NCI-H1436 treated with DMSO at 0.1 percent for 48 hours (cell line): Measurements from ENCODE around the gene CFAP92.

Experiments
- DNase-seq: peaks from one replicate; lab custom pipeline; 2025; lab: John Stamatoyannopoulos, UW

Gene CFAP92

GRCh38 chr3:128988286-128988685 lies 5.6 kb downstream of the CFAP92 start:
- DNase-seq: no peak

- DNase-seq: no peak
Measured at GRCh38 chr3:128987302-128988100, 6.4 kb downstream of the CFAP92 start.

DNA sequence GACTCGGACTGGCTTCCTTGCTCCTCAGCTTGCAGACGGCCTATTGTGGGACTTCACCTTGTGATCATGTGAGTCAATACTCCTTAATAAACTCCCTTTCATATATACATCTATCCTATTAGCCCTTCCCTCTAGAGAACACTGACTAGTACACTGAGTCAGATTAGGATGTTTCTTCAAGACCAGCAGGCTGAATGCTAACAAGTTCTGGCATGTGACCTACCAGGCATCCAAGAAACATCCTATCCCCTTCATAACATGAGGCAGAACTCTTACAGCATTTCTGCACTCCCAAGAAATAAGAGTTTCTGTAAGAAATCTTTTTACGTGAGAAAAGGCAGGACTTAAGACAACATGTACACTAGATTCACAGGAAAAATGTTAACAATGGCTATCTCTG lies 9.3 kb downstream of the CFAP92 start:
- no peak for DNase-seq

DNA sequence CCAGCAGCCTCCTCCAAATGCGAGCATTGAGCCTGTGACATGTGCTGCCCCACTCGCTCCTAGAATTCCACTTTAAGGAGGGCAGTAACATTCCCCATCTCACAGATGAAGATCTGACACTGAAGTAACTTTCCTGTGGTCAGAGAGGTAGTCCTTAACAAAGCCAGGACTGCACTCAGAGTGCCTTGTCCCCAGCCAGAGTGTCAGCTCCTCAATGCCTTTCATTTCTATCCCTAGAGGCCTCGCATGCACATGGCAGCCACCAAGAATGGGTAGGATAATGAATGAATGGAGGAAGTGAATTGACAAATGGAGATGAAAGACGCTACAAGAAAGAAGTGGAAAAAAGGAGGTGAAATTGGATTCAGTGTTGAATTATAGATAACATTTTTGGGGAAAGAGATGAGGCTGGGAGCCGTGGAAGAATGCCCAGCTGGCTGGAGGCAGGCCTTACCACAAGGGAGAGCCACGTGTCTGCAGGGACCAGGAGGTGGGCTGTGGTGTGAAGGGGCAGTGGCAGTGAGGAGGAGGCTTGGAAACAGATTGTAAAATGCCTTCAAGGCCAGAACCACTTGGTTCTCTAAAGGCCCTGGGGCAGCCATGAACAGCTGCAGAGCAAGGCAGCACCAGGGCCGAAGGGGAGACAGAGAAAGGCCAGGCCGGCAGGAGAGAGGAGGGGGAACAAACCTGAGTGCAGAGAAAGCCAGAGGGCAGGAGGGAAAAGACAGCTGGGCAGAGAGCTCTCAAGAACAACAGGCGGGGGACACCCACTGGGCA lies 10.4 kb downstream of the CFAP92 start:
- DNase-seq: no peak

- DNase-seq: no peak
Measured at GRCh38 chr3:128975276-128975675, 18.6 kb downstream of the CFAP92 start.

- DNase-seq: no peak
Measured at GRCh38 chr3:128973988-128974564, 19.8 kb downstream of the CFAP92 start.

- no peak for DNase-seq
Measured at GRCh38 chr3:128971421-128972100, 22.3 kb downstream of the CFAP92 start.

- DNase-seq: no peak
Measured at GRCh38 chr3:128970740-128971047, 23.2 kb downstream of the CFAP92 start.

GRCh38 chr3:128969993-128970739 lies 23.7 kb downstream of the CFAP92 start:
- no peak for DNase-seq

GRCh38 chr3:128967748-128968355 lies 26.0 kb downstream of the CFAP92 start:
- DNase-seq: no peak

DNA sequence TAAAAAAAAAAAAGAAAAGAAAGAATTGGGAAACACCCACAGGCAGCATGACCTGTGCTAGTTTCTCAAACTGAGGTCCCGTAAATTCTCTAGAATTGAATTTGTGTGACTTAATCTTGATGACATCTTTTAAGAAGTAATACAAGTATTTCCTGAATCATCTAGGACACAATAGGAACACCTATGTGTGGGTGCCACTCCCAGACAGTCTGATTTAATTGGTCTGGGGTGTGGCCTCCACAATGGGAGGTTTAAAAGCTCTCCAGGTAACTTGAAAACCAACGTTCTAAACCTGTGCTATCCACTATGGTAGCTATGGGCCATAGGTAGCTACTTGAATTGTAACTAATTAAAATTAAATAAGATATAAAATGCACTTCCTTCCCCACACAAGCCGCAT lies 28.1 kb downstream of the CFAP92 start:
- DNase-seq: no peak

DNA sequence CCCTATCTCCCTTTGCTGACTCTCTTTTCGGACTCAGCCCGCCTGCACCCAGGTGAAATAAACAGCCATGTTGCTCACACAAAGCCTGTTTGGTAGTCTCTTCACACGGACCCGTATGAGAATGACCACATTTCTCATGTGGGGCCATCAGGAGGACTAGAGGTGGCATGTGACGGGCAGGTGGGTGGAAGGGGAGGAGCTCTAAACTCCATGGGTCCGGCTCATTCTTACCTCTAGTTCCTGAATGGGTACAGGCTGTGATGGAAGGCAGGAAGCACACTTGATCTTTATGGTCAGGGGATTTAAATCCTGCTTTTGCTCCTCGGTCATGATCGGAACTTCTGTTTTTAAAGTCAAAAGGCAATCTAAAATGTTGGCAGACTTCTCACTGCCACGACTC lies 28.6 kb downstream of the CFAP92 start:
- DNase-seq: no peak

- no peak for DNase-seq
Measured at GRCh38 chr3:128956440-128956839, 37.4 kb downstream of the CFAP92 start.

- no peak for DNase-seq
Measured at GRCh38 chr3:128950223-128950938, 43.5 kb downstream of the CFAP92 start.

GRCh38 chr3:128949158-128949557 lies 44.7 kb downstream of the CFAP92 start:
- no peak for DNase-seq

- DNase-seq: no peak
Measured at GRCh38 chr3:128946411-128946810, 47.5 kb downstream of the CFAP92 start.

DNA sequence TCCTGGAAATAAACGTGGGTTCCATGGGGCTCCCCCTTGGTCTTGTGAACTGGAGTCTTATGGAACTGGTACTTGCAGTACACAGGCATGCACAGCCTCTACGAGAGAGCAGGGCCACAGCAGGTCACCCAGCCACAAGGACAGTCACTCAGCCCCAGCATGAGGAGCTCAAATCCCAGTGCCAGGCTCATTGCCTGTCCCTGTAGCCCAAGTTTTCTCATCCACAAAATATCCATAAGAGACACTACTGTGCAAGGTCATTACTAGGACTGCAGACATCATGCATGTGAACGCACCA lies 48.0 kb downstream of the CFAP92 start:
- DNase-seq: no peak

- DNase-seq: no peak
Measured at GRCh38 chr3:128945041-128945877, 48.6 kb downstream of the CFAP92 start.

GRCh38 chr3:128942161-128942952 lies 51.5 kb downstream of the CFAP92 start:
- no peak for DNase-seq
